ENCODE data around the gene UVRAG.
A peak's percentile ranks its signal among the peaks of the same experiment; 100 is the strongest.

Gene UVRAG

DNA sequence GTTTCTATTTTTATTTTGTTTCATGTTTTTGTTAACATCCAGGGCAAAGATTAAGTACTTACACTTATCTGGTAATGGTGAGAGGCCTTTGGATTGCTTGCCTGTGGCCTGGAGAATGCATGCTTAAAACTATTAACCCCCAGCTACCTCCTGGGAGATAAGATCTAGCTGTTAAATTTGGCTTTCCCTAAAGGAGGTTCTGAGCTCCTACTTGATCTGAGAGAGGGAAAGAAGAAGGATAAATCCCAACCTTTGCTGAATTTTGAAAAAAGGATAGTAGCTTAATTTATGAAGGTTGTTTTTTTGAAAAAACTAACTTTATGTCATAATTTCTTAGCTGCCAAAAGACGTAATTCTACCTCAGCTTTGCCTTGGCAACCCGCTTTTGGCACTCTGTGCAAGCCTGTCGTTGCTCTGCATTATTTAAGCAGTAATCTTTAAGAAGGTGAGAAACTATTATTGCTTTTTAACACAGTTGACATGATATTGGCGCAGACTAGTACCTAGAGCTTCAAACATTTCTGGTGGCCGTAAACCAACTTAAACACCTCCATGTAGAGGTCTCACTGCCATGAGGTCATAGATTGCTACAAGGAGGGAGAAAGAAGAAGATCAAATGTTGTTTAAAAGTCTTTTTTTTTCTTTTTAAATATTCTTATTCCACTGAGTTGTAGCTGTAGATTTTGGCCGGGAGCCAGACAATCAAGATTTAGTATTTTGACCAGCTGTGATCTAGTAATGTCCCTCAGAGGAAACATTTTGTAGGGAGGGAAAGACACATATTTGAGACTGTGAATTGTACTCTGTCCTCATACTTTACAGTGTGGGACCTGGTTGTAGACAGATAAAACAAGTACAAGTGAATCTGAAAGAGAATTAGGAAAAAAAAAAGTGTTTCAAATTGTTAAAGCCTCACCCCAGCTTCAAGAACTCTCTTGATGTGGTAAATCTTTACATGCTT lies 316.9 kb downstream of the UVRAG start:
- FAIRE-seq: no peak
- no peak for DNase-seq (ENCODE audit: insufficient read length, low spot score)

GRCh38 chr11:76134239-76134638 lies 319.2 kb downstream of the UVRAG start:
- no peak for FAIRE-seq
- no peak for DNase-seq (ENCODE audit: insufficient read length, low spot score)

DNA sequence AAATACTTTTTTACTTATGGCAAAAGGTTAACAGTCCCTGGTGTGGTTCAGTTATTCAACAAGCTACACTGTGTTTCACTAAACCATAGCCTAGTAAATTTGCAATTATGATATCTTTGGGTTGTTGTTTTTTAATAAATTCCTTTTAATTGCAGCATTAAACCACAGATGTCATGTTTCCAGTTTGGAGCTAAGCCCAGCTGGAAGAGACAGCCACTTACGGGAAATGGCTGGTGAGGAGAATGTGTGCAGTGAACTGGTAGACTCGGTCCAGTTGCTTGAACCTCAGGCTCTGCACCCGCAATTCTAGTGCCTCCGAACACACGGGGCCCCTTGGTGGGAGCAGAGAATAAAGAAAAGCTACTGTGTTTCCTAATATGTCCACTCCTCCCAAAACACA lies 320.5 kb downstream of the UVRAG start:
- DNase-seq (ENCODE audit: insufficient read length, low spot score) (no peak), FAIRE-seq (no peak)

GRCh38 chr11:76139314-76139713 lies 324.3 kb downstream of the UVRAG start:
- FAIRE-seq: no peak
- DNase-seq (ENCODE audit: insufficient read length, low spot score): no peak

GRCh38 chr11:76140912-76141574 lies 326.0 kb downstream of the UVRAG start:
- DNase-seq (ENCODE audit: insufficient read length, low spot score) (no peak), FAIRE-seq (no peak)

GRCh38 chr11:76141901-76142588 lies 327.0 kb downstream of the UVRAG start:
- no peak for FAIRE-seq
- DNase-seq (ENCODE audit: insufficient read length, low spot score): no peak

- FAIRE-seq (no peak), DNase-seq (ENCODE audit: insufficient read length, low spot score) (no peak)
These were observed 328.3 kb downstream of the UVRAG start for GRCh38 chr11:76143274-76143673.

- FAIRE-seq: no peak
- DNase-seq (ENCODE audit: insufficient read length, low spot score): no peak
These were observed 332.2 kb downstream of the UVRAG start for GRCh38 chr11:76147106-76147740.

- no peak for FAIRE-seq
- DNase-seq (ENCODE audit: insufficient read length, low spot score): no peak
These were observed 333.2 kb downstream of the UVRAG start for GRCh38 chr11:76148231-76148630.

GRCh38 chr11:76148941-76149613 lies 334.1 kb downstream of the UVRAG start:
- DNase-seq (ENCODE audit: insufficient read length, low spot score) (no peak), FAIRE-seq (no peak)

DNA sequence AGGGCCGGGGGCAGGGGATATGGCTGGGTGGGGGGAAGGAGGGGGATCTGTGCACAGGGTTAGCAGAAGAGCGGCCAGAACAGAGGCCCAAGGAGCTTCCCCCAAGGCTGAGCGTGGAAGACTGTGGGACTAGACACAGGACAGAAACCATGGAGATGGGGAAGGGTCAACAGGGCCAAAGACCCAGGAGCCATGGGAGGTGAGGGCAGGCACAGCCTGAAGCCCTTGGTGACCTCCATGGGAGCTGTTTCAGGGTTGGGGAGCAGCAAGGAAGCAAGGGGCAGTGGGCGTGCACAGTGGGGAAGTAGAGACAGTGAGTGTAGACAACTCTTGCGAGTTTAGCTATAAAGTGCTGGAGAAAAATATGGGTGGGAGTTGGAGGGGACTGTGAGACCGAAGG lies 334.7 kb downstream of the UVRAG start:
- DNase-seq (ENCODE audit: insufficient read length, low spot score) (no peak), FAIRE-seq (no peak)

GRCh38 chr11:76150141-76150540 lies 335.1 kb downstream of the UVRAG start:
- no peak for FAIRE-seq
- no peak for DNase-seq (ENCODE audit: insufficient read length, low spot score)

DNA sequence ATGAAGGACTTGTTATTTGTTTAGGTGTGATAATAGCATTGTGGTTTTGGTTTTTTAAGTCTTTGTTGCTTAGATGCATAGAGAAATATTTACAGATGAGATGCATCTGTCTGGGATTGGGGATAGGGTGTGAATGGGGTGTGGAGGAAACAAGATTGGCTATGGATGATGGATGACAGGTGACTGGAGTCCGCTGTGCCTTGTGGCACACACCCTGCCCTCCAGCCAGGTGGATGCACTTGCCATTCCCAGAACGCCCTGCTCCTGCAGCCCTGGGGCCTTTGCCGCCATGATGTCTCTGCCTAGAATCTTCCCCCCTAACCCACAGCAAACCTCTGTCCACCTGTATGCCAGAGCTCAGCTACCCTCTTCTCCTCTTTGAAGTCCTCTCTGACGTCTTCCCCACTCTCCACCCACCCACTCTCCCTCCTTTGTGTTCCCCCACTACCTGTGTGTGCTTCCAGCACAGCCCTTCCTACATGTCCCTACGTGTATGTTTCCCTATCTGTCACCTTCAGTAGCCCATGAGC lies 336.6 kb downstream of the UVRAG start:
- DNase-seq (ENCODE audit: insufficient read length, low spot score) (no peak), FAIRE-seq (peak; percentile 58)

GRCh38 chr11:76152086-76152681 lies 337.2 kb downstream of the UVRAG start:
- DNase-seq (ENCODE audit: insufficient read length, low spot score) (peak; percentile 88), FAIRE-seq (peak; percentile 63)

DNA sequence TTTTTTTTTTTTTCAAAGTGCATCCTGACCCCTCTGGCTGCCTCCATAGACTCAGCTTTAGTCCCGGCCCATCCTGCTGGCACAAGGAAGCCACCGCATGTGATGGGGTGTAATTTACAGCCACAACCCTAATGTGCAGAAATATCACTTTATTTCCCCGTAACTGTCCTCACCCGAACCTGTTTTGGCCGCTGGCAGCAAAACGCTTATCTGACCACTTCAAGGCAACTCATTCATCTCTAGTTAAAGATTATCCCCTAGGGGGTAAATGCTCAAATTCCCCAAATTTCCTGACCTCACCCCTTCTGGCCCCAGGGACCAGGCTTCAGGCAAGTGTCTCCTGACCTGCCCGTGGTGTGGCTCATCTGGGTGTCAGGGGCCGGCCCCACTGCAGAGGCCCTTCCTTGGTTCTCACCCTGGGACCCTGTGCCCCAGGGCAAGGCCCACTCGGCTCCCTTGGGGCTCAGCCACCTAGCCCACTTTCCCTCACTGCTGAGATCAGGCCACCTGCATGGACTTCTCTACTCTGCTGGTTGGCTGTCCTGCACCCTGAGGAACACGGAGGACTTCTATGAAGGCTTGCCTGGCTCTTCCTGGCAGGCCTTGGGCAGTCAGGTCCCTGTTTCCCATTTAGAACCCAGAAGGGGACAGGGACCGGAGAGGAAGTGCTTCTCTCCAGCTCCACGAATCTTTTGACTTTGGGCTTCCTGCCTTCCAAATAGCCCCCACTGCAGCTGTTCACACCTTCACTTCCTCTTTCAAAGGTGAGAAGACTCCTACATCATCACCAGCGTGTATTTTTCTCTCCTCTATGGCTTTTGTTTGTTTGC lies 337.9 kb downstream of the UVRAG start:
- FAIRE-seq (no peak), DNase-seq (ENCODE audit: insufficient read length, low spot score) (no peak)

DNA sequence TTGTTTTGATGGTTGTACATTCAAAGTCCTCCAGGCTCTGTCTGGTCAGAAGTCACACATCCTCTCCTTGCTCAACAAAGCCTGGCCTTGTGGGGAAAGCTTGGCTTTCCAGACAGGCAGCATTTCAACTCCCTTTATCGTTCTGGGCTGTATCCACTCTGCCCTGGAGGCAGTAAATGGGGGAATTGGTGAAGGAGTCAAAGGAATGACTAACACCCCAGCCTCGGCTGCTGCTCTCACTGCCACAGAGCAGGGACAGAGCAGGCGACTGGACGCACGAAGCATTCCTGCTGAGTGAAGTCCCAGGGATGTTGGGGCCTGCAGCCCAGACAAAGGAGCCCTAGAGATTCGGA lies 338.5 kb downstream of the UVRAG start:
- DNase-seq (ENCODE audit: insufficient read length, low spot score) (no peak), FAIRE-seq (no peak)

- DNase-seq (ENCODE audit: insufficient read length, low spot score) (no peak), FAIRE-seq (no peak)
These were observed 340.7 kb downstream of the UVRAG start for GRCh38 chr11:76155500-76156227.

DNA sequence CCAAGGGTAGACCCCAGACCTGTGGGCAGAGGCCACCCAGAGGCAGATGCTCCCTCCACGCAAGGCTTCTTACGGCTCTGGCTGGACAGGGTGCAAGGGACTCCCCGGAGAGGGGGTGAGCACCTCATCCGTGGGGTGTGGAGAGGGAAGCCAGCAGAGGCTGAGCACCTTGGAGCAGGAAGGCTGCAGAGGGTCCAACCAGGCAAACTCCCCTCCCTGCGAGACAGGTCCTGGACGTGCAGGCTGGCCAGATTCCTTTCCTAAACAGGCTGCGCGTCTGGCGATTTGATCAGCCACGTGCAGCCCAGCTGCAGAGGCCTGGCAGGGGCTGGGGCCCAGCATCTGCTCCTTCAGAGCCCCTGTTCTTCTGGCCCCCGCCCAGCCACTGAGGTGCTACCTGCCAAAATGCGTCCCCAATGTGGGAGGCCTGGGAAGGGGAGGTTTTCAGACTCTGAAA lies 342.0 kb downstream of the UVRAG start:
- no peak for FAIRE-seq
- DNase-seq (ENCODE audit: insufficient read length, low spot score): no peak

All from HTR-8/SVneo (cell line).